H1 (cell line): ENCODE measurements around the gene ATP1A1. TPM values are rescaled to one million over a fixed set of nuclear protein-coding genes. Genes with fewer than 3 reads are reported as not detected.

Experiments used
- ATF2 ChIP-seq: IDR thresholded peaks from 2 replicates; pipeline ENCODE4 v1.6.1; 2012; ENCODE audit warnings: low read length, inconsistent platforms
- CHD1 ChIP-seq: IDR thresholded peaks from 2 replicates; pipeline ENCODE4 v1.6.1; 2012; ENCODE audit warnings: low read depth, low read length, improper control_type of control experiment
- CHD7 ChIP-seq: fragments of 300-600 bp; sonication (generic); IDR thresholded peaks from 2 replicates; pipeline ENCODE4 v1.7.1; 2012; ENCODE audit warnings: low read length, moderate library complexity, mild to moderate bottlenecking, inconsistent platforms; ENCODE audit not compliant: insufficient replicate concordance
- CTBP2 ChIP-seq: IDR thresholded peaks from 2 replicates; pipeline ENCODE4 v1.7.0; 2011; ENCODE audit warnings: borderline replicate concordance, mild to moderate bottlenecking, moderate library complexity, mixed read lengths, low read length; ENCODE audit not compliant: insufficient read depth, insufficient read length
- PHF8 ChIP-seq: fragments of 200-600 bp; sonication (generic); conservative IDR thresholded peaks from 2 replicates; pipeline ENCODE4 v1.7.1; 2012; ENCODE audit warnings: low read depth, mild to moderate bottlenecking, inconsistent platforms, low read length, moderate library complexity
- SIRT6 ChIP-seq: IDR thresholded peaks from one replicate; pipeline ENCODE4 v1.7.1; 2012; ENCODE audit warnings: low read length, inconsistent platforms
- SP1 ChIP-seq: IDR thresholded peaks from 2 replicates; pipeline ENCODE4 v1.6.1; 2011; ENCODE audit warnings: low read depth, low read length
- TAF1 ChIP-seq: IDR thresholded peaks from 2 replicates; pipeline ENCODE4 v1.6.1; 2011; ENCODE audit warnings: mild to moderate bottlenecking, low read depth, low read length
- polyA plus RNA-seq, 7 experiments: library from polyadenylated mRNA; depleted of rRNA in 3 of 7; stranded (reverse) in 5 of 7; unstranded in 2 of 7; fragments of >200 nt in 5 of 7; fragments of 200-250 nt in 2 of 7; gene quantifications; 1 replicate in 5 of 7; 2 replicates in 1 of 7; 4 replicates in 1 of 7; pipeline versions ENCODE4 v1.2.1 to v1.2.3, GENCODE V29; 2011 to 2013; ENCODE audit warnings: missing spikeins in 2 of 7, mixed read lengths in 2 of 7
- total RNA-seq: library from RNA; stranded (reverse); fragmentation: NEBNext Ultra II Directional; extraction: Animal tissue kit (Norgen Biotek cat#: 25700); gene quantifications from 2 replicates; pipeline ENCODE4 v1.2.1, GENCODE V29; 2021

The ATP1A1 gene
- total and polyA plus RNA-seq, 2 of the 8 experiments (the other 6 are each of a cell fraction or from before 2014, with no cell fraction given) = 222 to 325 TPM

- TF ChIP-seq CHD7 (no peak), SP1 (no peak), CTBP2 (no peak), ATF2 (no peak), PHF8 (no peak), SIRT6 (no peak), CHD1 (no peak), TAF1 (no peak)
Observed at GRCh38 chr1:116379057-116379630, 6.1 kb downstream of the ATP1A1 start (continued).
